HG03159 (cell line): ENCODE results near the gene CDKL5.
"Not testable (repeated sequence)": the region's sequence is repeated elsewhere in the genome, so short reads cannot be mapped to it uniquely, and the experiment has no call there.

Source experiments
- ATAC-seq: cut with Tn5 transposase; IDR thresholded peaks from one replicate; pipeline ENCODE4 v1.9.1; 2021; ENCODE audit warnings: mild to moderate bottlenecking, moderate library complexity; ENCODE audit not compliant: unreplicated experiment

Gene CDKL5

GRCh38 chrX:18573556-18573955 lies 148.1 kb downstream of the CDKL5 start:
- no peak for ATAC-seq

DNA sequence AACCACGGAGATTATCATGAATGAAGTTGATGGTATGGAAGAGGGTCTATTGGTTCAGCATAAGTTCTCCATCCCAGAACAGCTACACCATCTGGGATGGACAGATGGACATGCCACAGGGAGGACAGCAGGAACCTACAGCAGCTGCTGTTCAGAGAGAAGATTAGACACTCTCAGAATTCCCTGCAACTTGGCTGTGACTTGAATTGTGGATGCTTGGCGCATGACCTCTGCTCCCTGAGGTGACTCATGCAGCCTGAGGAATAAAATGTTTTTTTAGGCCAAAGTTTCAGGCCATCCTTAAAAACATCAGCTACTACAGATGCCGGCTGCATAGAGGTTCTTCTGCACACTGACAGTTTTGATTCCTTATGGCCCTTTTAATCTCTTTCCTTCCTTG lies 149.2 kb downstream of the CDKL5 start:
- ATAC-seq: no peak

DNA sequence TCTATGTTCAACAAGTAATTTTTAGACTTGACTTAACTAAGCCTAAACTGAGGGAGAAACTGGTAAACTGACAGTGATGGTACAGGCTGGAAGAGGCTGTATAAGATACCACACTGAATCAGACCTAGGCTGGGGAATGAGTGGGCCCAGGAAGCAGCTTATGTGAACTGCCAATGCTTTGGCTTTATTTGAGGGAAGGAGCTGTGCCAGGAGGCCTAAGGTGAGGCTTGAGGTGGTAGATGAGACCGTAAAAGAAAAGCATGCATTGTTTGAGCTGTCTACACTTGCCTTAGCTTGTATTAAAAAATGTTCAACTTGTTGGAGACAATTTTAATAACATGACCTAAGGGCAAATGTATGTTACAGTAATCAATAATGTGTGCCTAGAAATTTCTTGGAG lies 150.3 kb downstream of the CDKL5 start:
- no peak for ATAC-seq

- no peak for ATAC-seq
Measured at GRCh38 chrX:18577400-18577799, 152.0 kb downstream of the CDKL5 start.

DNA sequence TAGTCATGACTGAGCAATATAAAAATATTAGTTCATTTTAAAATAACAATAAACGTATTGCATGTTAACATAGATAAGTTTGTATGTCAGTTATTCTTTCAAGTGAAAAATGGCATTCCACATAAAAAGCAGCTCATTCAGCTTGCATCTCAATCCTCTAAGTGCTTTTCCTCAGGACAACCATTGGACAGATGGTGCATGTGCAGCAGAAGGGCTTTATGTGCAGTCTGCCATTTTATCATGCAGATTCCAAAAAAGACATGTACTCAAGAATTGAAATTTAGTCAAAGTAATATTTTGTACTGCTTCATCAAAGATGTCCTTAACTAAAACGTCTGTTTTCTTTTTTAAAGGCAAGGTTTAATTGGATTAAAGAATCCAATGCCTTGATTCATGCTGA lies 153.1 kb downstream of the CDKL5 start:
- ATAC-seq: no peak

- ATAC-seq: no peak
Measured at GRCh38 chrX:18579495-18579894, 154.1 kb downstream of the CDKL5 start.

DNA sequence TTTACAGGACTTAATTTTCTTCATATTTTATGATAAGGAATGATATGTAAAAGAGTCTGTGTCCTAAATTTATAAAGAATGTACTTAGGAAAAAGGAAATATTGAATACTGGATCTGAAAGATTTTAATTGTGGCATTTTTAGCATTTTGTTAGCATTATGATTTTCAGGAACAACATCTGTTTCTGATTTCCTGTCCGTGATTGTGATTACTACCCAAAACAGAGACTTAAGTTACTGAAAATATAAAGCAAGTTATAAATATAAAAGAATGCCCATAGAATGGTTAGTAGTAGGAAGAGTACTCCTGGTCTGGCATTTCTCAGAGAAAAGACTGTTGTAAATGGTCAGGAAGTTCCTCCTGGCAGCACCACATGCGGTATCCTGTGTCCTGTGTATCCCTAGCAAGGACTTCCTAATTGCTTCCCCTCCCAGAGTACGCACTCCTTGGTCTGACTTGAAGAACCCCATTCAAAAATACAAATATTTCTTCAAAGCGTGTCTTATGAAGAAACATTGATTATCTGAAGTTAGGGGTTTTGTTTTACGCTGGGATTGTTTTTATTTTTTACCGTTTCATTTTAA lies 157.6 kb downstream of the CDKL5 start:
- ATAC-seq: no peak

DNA sequence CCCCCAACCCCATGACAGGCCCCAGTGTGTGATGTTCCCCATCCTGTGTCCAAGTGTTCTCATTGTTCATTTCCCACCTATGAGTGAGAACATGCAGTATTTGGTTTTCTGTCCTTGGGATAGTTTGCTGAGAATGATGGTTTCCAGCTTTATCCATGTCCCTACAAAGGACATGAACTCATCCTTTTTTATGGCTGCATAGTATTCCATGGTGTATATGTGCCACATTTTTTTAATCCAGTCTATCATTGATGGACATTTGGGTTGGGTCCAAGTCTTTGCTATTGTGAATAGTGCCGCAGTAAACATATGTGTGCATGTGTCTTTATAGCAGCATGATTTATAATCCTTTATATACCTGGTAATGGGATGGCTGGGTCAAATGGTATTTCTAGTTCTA lies 163.9 kb downstream of the CDKL5 start:
- not testable (repeated sequence) for ATAC-seq

GRCh38 chrX:18591834-18592233 lies 166.4 kb downstream of the CDKL5 start:
- ATAC-seq: no peak

GRCh38 chrX:18594079-18594478 lies 168.7 kb downstream of the CDKL5 start:
- ATAC-seq: no peak

DNA sequence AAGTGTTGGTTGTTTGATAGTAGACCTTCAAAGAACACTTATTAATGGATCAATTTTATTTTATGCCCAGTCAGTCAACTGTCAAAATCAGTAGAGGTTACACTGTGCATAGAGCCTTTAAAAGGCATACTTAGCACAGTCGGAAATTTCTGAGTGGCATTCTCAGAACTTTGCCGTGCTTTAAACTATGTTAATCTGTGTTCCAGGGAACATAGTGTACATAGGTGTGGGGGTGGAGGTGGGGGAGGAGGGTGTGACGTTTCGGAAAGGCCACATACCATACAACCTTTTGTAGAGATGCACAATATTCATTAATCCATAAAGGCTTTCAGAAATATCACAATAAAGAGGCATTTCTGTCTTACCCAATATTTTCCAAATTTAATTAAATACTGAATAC lies 170.7 kb downstream of the CDKL5 start:
- ATAC-seq: no peak

GRCh38 chrX:18598413-18598812 lies 173.0 kb downstream of the CDKL5 start:
- ATAC-seq: no peak

GRCh38 chrX:18607966-18608365 lies 182.6 kb downstream of the CDKL5 start:
- no peak for ATAC-seq

- no peak for ATAC-seq
Measured at GRCh38 chrX:18613930-18614639, 188.7 kb downstream of the CDKL5 start.

DNA sequence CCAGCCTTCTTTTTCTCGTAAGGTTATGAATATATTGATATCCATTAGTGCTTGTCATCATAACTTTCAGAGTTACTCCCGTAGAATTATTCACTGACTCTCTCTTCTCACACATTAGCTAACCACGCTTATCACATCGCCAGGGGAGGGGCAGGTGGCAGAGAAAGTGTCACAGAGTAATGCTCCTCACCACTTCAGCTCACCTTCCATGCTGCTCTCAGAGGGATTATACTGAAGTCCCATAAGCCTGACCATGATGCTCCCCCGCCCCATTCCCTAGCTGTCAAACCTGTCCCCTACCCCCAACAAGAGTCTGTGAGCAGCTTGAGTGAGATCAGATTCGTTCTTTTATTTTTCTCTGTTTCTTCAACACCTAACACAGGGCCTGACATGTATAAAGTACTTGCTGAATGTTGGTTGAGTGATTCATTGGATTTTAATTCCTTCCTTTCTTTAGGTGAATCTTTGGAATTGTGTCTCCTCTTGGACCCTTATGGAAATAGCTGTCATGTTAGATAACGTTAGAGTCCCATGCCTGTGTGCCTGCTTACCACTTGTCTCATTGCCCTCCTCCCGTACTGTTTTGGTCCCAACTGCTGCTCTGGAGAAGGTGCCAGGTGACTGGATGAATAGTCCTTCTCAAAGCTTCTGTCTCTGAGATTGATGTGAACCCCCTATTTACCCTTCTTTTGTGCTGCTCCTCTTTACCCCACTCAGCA lies 191.4 kb downstream of the CDKL5 start:
- ATAC-seq: no peak

DNA sequence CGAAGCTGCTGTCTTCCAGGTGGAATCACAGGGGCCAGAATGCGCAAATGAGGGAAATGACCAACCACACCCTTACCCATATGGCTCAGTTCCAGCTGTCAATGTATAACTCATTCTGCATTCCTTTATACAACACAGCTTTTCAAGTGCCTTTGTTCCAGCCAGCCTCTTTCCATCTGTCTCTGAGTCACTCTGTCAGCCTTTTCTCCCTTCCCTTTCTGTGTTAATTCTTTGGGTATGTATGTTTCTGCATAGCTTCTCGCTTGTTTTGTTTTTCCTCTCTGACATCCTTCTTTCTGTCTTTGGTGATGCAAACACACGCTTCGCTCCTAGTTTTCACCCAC lies 192.0 kb downstream of the CDKL5 start:
- no peak for ATAC-seq

- ATAC-seq: no peak
Measured at GRCh38 chrX:18619288-18619687, 193.9 kb downstream of the CDKL5 start.

DNA sequence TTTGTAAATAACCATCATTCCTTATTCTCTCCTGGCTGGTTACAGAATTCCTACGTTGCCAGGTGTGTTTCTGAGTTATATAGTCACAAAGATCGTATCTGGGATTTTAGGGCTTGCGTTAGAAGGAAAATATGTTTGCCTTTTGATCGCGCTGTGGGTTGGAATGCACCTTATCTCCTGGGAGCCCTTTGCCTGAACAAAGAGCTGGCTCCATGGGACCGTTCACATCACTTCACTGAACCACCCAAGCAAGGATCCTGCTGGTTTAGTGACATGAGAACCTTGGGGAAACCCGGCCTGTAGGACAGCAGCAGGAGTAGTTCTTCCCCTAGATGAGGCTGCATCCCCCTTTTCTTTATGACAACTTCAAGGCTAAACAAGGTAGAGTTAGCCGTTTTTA lies 194.9 kb downstream of the CDKL5 start:
- ATAC-seq: no peak

- no peak for ATAC-seq
Measured at GRCh38 chrX:18624599-18624998, 199.2 kb downstream of the CDKL5 start.

- ATAC-seq: no peak
Measured at GRCh38 chrX:18630934-18631333, 205.5 kb downstream of the CDKL5 start.

DNA sequence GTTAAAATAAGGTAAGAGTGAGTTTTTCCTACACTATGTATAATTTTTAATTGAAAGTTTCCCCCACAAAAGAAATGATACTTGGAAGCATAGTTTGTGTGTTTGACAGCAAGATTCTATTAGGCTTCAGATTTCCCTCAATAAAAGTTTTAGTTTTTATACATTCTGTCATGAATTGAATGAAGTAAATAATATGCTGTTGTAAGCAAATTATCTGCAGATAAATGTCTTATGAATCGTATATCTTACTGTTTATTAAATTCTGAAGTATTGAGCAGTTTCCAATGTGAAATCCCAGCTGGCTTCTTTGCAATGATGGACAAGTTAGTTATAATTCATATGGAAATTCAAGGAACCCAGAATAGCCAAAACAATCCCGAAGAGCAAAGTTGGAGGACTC lies 213.0 kb downstream of the CDKL5 start:
- ATAC-seq: no peak

- no peak for ATAC-seq
Measured at GRCh38 chrX:18639280-18639679, 213.9 kb downstream of the CDKL5 start.
